ENCODE results near the gene CEBPE.

The CEBPE gene

DNA sequence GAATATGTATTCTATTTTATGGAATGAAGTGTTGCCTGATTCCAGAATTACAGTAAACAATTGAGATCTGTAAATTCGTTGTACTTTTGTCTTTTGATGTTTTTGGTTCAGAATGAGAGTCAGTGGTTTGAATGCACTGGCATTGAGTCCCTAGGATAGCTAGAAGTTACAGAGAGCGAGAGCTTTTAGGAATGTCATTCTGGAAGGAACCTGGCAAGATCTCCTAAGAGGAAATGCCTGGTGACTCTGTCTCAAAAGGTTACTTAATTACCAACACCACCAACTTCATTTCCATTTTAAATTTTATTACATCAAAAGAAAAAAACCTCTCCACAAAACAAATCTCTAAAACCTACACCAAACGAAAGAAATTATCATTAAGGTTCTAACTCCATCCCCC is 6.0 kb upstream of the CEBPE start:
- no peak for DNase-seq (ENCODE audit: low read depth in 1 of 2, low spot score in 1 of 2)
- in situ Hi-C loops (cut with HindIII; ENCODE audit: low pct_unique_long_range_greater_than_20kb, low sequenced_read_pairs) = no loop called here
- no peak for TF ChIP-seq JUND (IDR thresholded peaks at IDR 0.05; ENCODE audit: low read depth)

DNA sequence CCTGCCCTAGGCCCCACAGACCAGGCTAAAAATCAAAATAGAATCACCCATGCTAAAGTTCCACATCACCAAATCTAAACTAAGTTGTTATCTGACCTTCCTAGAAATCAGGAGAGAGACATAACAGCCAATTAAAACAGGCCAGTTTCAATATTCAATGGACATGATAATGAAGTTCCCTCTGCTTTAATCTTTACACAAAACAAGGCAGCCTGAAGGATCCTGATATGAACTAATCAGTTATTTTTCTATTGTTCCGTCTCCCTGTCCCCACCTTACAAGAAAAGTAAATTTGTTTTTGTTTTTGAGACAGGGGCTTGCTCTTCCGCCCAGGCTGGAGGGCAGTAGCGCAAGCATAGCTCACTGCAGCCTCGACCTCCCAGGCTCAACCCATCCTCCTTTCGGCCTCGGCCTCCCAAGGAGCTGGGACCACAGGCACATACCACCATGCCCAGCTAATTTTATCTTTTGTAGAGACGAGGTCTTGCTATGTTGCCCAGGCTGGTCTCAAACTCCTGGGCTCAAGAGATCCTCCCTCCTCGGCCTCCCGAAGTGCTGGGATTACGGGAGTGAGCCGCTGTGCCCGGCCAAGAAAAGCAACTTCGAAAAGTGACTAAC is 5.4 kb upstream of the CEBPE start:
- no peak for TF ChIP-seq JUND (IDR thresholded peaks at IDR 0.05; ENCODE audit: low read depth)
- in situ Hi-C loops (cut with HindIII; ENCODE audit: low pct_unique_long_range_greater_than_20kb, low sequenced_read_pairs) = no loop called here
- no peak for DNase-seq (ENCODE audit: low read depth in 1 of 2, low spot score in 1 of 2)

DNA sequence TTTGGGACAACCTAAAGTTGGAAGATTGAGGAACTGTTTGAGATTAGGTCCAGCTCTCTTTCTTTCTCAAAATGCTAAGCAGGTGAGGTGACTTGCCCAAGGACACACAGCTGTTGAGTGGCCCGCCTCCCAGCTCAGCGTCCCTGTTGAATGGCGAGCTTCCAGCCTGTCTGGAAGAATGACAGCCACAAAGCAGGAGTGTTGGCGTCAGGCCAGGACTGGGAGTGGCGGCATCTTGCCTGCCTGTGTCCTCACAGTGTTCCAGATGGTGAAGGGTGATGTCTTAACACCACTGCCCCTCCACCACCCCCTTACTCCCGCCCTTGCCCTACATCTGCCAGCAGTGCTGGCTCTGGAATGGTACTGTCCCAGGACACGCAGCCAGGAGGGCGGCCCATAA is 4.4 kb upstream of the CEBPE start:
- in situ Hi-C loops (cut with HindIII; ENCODE audit: low pct_unique_long_range_greater_than_20kb, low sequenced_read_pairs) = no loop called here
- peak in 1 of 2 experiments; percentile 59 for DNase-seq (ENCODE audit: low read depth in 1 of 2, low spot score in 1 of 2)
- no peak for TF ChIP-seq JUND (IDR thresholded peaks at IDR 0.05; ENCODE audit: low read depth)

DNA sequence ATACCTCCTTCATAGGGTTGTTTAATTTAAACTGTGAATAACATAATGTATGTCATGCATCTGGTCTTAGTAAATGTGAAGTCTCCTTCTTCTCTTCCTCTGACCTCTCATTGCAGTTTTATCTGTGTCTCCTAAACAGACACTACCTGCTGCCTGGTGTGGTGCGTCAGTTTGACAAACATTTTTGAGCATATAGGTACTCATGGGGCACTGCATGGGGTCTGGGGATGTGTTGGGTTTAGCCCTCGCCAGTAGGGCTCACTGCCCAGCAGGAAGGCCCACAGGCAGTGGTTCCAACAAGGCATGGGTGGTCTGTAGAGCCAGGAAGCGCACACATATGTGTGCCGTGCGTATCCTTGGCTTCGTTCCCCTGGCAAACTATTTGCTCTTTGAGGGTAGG is 3.0 kb upstream of the CEBPE start:
- in situ Hi-C loops (cut with HindIII; ENCODE audit: low pct_unique_long_range_greater_than_20kb, low sequenced_read_pairs) = no loop called here
- no peak for DNase-seq (ENCODE audit: low read depth in 1 of 2, low spot score in 1 of 2)
- TF ChIP-seq JUND (IDR thresholded peaks at IDR 0.05; ENCODE audit: low read depth) = no peak

DNA sequence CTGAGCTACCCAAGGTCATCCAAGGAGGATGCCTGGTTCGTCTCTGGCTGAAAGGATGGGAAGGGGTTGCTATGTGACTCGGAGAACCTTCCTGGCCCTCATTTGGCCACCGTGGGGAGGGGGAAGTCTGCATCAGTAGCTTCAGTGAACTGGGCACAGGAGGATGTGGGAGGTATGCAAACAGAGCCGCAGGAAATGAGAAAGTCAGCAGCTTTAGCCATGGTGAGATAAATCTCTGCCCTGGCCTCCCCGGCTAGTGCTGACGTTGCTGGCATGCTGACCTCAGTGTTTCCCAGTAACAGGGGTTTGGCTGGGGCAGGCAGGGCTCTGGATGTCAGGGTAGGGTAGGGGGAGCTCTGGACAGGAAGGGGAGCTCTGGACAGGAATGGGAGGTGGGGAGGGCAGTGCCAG is 2.3 kb upstream of the CEBPE start:
- peak in 1 of 2 experiments; percentile 31 for DNase-seq (ENCODE audit: low read depth in 1 of 2, low spot score in 1 of 2)
- TF ChIP-seq JUND (IDR thresholded peaks at IDR 0.05; ENCODE audit: low read depth) = no peak
- in situ Hi-C loops (cut with HindIII; ENCODE audit: low pct_unique_long_range_greater_than_20kb, low sequenced_read_pairs) = no loop called here

DNA sequence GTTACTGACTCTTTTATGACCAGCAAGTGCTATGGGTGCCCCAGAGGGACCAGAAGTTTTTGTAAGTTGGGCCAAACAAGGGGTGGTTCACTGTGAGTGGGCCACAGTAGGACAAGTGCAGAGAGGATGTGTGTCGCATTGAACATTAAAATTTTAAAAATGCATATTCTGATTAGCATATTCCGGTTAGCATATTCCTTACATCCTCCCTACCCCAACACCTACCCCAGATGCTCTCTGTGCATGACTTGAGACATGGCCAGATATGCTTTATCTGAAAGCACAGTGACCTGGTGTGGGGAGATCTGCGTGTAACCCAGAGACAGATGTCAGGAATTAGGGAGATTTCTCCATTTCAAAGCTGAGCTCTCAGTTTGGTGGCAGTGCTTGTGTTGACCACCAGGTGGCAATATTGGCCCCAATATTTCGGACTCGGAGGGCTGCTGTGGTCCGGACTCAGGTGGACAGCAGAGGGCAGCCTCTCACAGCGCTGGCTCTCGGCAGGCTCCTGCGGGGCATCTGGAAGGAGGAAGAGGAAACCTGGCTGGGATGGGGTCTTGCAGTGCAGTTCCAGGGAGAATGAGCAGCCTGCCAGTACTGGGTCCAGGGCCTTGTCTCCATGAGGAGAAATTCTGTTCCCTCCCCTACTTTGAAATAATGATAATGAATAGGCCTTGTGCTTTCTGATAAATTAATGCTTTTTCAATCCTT is 1.6 kb upstream of the CEBPE start:
- in situ Hi-C loops (cut with HindIII; ENCODE audit: low pct_unique_long_range_greater_than_20kb, low sequenced_read_pairs) = no loop called here
- peak; percentile 70 to 81 for DNase-seq (ENCODE audit: low read depth in 1 of 2, low spot score in 1 of 2)
- TF ChIP-seq JUND (IDR thresholded peaks at IDR 0.05; ENCODE audit: low read depth) = no peak

DNA sequence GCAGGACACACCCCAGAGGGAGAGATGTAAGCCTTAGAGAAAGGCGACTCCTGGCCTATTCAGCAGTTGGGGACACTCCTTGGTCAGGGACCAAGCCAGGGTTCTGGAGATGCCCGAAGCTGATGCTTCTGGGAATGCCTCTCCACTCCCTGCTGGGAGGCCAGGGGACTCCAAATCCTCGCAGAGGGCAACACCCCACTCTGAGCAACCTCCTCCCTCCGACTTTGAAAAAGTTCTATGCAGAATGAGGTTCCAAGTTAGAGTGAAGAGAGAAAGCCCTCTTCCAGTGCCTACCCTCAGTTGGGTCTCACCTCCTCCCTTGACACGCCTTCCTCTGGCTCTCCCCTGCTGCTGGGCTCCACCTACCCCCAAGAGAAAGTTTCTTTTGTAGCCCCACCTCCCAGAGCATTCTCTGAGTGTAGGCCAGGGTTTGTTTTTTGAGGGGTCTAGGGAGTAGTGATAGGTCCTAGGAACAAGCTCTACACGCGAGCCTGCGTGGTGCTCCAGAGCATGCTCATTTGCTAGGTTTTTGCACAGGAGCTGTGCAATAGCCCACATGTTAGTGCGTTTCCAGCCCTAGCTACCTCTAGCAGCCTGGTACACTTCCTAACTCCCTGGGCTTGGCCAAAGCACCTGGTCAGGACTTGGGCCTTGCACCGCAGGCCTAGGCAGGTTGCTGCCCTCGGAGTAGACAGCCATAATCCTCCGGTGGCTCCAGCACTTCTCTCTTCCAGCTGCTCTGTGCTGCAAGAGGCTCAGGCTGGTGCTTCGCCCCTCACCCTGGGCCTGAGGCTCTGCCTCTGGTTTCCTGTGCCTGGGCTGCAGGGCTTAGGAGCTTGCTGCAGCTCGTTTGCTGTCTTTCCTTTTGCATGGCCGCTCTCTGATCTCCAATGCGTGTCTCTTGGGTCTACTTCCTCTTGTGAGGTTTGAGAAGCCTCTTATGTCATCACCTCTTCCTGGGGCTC is 590 bp upstream of the CEBPE start:
- DNase-seq (ENCODE audit: low read depth in 1 of 2, low spot score in 1 of 2) = no peak
- no peak for TF ChIP-seq JUND (IDR thresholded peaks at IDR 0.05; ENCODE audit: low read depth)
- in situ Hi-C loops (cut with HindIII; ENCODE audit: low pct_unique_long_range_greater_than_20kb, low sequenced_read_pairs) = no loop called here

DNA sequence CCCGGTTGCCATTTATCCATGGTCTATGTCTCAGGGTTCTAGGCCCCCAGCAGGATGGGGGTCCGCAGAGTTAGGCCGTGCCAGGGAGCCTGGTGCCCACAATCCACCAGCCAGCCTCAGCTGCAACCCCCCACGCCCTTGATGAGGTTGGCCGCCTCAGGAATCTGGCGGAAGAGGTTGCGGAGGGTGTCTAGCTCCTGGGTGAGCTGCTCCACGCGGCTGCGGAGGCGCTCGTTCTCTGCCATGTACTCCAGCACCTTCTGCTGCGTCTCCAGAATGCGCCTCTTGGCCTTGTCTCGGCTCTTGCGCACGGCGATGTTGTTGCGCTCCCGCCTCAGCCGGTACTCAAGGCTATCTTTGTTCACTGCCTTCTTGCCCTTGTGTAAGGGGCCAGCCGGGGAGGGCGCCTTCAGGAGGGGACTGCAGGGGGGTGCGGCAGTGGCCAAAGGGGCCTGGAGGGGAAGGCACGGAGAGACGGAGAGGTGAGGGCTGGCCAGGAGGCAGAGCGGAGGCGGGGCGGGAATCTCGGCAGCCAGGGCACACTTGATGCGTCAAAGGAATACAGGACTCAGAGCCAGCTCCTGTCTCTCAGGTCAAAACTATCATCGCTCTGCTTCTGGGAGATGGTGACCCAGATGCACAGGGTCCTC is 1.6 kb downstream of the CEBPE start:
- DNase-seq (ENCODE audit: low read depth in 1 of 2, low spot score in 1 of 2) = no peak
- in situ Hi-C loops (cut with HindIII; ENCODE audit: low pct_unique_long_range_greater_than_20kb, low sequenced_read_pairs) = no loop called here
- no peak for TF ChIP-seq JUND (IDR thresholded peaks at IDR 0.05; ENCODE audit: low read depth)

DNA sequence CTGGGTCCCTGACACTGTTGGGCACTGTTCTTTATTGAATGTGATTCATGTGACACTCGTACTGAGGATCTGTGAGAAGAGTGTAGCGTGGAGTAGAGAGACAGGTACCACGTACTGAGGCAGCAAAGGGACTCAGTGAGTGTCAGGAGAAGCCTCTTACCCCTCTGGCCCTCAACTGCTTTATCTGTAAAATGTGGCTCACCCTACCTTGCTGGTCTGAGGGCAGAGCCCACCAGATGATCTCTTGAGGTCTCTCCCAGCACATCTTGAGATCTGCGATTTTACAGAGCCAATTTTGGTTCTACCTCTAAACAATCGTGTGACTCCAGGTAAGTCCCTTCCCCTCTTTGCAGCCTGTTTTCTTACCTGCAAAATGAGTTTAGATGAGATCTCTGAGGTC is 3.1 kb downstream of the CEBPE start:
- TF ChIP-seq JUND (IDR thresholded peaks at IDR 0.05; ENCODE audit: low read depth) = no peak
- in situ Hi-C loops (cut with HindIII; ENCODE audit: low pct_unique_long_range_greater_than_20kb, low sequenced_read_pairs) = no loop called here
- no peak for DNase-seq (ENCODE audit: low read depth in 1 of 2, low spot score in 1 of 2)

DNA sequence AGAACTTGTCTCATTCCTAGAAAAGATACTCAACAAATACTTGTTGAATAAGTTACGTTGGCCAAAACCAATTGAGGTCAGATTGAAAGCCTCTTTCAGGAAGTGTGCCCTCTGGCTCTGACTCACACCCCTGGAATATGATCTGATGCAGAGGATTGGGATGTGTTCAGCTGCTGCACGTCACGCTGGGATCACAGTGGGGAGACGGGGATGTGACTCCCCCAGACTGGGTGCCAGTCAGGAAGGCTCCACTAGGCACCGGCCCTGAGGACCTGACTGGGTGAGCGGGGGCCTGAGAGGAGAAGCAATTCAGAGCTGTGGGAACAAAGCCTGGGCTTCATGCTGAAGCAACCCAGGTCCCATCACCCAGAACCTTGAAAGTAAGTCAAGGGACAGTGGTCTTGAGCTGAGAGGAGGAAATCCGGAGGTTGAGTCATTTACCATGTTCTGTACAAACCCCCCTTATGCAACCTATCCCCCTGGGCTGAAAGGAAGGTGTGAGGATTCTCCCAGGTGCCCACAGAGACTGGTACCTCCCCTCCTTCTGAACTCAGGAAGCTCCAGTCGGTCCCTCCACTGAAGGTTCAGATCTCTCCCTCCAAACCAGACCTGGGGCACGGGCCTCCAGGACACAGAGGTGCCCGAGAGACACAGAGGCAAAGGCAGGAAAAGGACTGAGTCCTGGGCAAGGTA is 3.9 kb downstream of the CEBPE start:
- in situ Hi-C loops (cut with HindIII; ENCODE audit: low pct_unique_long_range_greater_than_20kb, low sequenced_read_pairs) = no loop called here
- peak in 1 of 2 experiments; percentile 15 for DNase-seq (ENCODE audit: low read depth in 1 of 2, low spot score in 1 of 2)
- no peak for TF ChIP-seq JUND (IDR thresholded peaks at IDR 0.05; ENCODE audit: low read depth)

DNA sequence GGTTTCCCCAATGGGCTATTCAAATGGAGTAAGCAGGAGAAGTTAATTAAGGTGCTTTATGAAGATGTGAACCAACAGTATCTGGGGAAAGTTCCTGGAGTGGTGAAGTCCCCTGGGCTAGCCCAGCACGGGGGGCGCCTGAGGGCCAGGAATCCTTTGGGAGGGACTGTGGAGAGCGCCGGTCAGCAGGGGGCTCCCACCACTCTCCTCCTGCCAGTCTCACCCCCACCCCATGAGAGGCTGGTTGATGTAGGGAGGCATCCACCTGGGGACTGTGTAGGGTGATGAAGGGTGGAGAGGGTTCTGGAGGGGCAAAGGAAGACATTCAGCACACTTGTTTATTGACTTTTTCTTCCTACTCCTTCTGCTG is 4.4 kb downstream of the CEBPE start:
- no peak for DNase-seq (ENCODE audit: low read depth in 1 of 2, low spot score in 1 of 2)
- in situ Hi-C loops (cut with HindIII; ENCODE audit: low pct_unique_long_range_greater_than_20kb, low sequenced_read_pairs) = no loop called here
- TF ChIP-seq JUND (IDR thresholded peaks at IDR 0.05; ENCODE audit: low read depth) = no peak

DNA sequence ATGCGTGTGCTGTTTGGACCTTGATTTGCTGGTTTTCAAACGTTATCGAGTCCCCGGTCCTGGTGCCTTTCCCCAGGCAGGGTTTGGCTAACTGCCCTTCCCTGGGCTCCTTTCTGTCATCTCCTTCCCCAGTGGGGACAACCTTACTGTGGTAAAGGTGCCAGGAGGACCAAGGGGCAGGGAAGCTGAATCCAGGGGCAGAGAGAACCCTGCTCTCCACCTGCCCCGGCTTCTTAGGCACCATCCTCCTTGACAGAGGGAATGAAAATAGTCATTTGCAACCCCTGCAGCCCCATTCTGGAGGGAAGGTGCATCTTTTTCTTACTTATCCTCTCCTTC is 5.0 kb downstream of the CEBPE start:
- no peak for TF ChIP-seq JUND (IDR thresholded peaks at IDR 0.05; ENCODE audit: low read depth)
- DNase-seq (ENCODE audit: low read depth in 1 of 2, low spot score in 1 of 2) = no peak
- in situ Hi-C loops (cut with HindIII; ENCODE audit: low pct_unique_long_range_greater_than_20kb, low sequenced_read_pairs) = no loop called here
